GM12891 (cell line): ENCODE measurements around the gene NPAS1.

ENCODE experiments used
- DNase-seq: peaks from one replicate; pipeline ENCODE4 v3.0.0; 2011; ENCODE audit warnings: low spot score; ENCODE audit not compliant: insufficient read length
- FAIRE-seq: peaks from 2 replicates; lab custom pipeline; 2011; peaks lifted over from hg19 to GRCh38; lab: Jason Lieb, UNC
- PAX5 ChIP-seq: IDR thresholded peaks from 2 replicates; pipeline ENCODE4 v1.6.1; 2011; ENCODE audit warnings: low read length, moderate library complexity, mild to moderate bottlenecking; ENCODE audit not compliant: insufficient read depth, severe bottlenecking
- POLR2A ChIP-seq: IDR thresholded peaks from 2 replicates; pipeline ENCODE4 v1.6.1; 2011; ENCODE audit warnings: low read depth, low read length, control low read depth
- POLR2AphosphoS5 ChIP-seq: IDR thresholded peaks from 2 replicates; pipeline ENCODE4 v1.6.1; 2011; ENCODE audit warnings: low read depth, low read length, control low read depth
- POU2F2 ChIP-seq: IDR thresholded peaks from 2 replicates; pipeline ENCODE4 v1.6.1; 2011; ENCODE audit warnings: low read depth, mild to moderate bottlenecking, control low read depth, low read length, moderate library complexity
- SPI1 ChIP-seq: IDR thresholded peaks from 2 replicates; pipeline ENCODE4 v1.6.1; 2011; ENCODE audit warnings: low read depth, low read length, control low read depth
- TAF1 ChIP-seq: IDR thresholded peaks from 2 replicates; pipeline ENCODE4 v1.6.1; 2011; ENCODE audit warnings: low read depth, low read length, control low read depth

NPAS1 gene

DNA sequence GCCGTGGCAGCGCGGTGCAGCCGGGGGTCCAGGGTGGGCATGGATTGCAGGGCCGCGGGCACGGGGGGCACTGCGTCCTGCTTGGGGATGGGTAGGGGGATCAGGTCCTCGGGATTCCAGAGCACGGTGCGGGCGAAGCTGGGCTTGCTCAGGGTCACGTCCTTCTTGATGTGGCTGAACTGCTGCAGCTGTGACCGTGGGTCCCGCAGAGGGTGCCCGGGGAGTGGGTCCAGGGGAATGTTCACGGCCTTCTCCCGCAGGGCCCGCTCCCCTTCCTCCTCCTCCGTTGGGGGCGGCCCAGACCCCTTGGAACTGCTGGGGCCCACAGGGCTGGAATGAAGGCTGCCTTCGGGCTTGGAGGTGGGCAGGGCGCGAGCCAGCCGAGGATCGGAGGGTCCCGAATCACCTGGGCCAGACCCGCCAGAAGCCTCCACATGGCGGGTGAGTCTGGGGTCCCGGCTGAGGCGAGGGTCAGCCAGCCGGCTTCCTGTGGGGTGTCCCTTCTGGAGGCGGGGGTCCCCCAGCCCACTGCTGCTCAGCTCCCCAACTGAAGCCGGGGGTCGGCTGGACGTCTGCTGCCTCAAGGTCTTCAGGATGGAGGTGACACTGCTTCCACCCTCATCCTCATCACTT lies 47.7 kb downstream of the NPAS1 start:
- DNase-seq = no peak
- TF ChIP-seq PAX5 = no peak
- TF ChIP-seq TAF1 = no peak
- TF ChIP-seq POU2F2 = no peak
- TF ChIP-seq POLR2A = no peak
- TF ChIP-seq SPI1 = no peak
- no peak for TF ChIP-seq POLR2AphosphoS5
- no peak for FAIRE-seq

DNA sequence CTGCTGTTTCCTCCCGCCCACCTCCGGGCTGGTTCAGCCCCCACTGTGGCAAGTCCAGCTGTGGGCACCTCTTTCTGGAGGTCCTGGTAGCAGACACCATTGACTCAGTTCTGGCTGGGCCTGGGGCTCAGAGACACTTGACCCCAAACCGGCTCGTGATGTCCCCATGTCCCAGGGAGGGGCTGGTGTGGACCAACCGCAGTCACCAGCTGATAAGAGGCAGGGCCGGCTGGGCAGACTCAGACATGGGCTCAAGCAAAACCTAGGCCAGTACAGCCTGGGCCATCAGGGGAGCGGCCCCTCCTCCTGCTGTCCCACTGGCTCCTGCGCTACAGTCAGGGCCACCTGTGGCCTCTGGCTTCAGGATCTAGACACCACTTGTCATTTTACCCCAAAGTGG lies 48.6 kb downstream of the NPAS1 start:
- FAIRE-seq = no peak
- no peak for DNase-seq
- TF ChIP-seq POLR2A (no peak), PAX5 (no peak)

DNA sequence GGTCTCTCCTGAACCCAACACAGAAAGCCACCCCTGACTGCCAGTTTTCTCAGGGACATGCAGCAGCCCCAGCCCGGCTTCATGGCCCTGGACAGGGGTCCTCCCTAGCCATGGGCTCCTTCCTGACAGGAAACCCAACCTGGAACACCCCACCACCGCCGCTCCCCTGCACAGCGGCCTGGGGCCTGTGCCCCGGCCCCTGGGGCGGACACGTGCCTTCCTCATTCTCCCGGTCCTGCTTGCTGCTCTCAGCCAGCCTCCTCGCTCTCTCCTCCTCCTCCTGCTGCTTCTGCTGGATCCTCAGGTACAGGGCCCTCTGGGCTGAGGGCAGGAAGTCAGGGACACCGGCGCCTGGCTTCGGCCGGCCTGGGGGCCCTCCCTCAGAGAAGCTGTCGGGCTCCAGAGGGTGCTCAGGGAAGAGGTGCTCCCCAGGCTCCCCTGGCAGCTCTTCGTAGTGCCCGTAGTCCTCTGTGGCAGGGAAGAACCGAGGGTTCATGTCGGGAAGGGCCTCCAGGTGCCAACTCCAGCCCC lies 49.3 kb downstream of the NPAS1 start:
- no peak for FAIRE-seq
- no peak for DNase-seq
- TF ChIP-seq POU2F2 = no peak
- no peak for TF ChIP-seq POLR2A
- no peak for TF ChIP-seq SPI1
- no peak for TF ChIP-seq PAX5
- no peak for TF ChIP-seq TAF1
- no peak for TF ChIP-seq POLR2AphosphoS5

- FAIRE-seq (no peak), DNase-seq (no peak)
- TF ChIP-seq PAX5 (no peak), POLR2AphosphoS5 (no peak), TAF1 (no peak), POLR2A (no peak), POU2F2 (no peak), SPI1 (no peak)
Measured at GRCh38 chr19:47069795-47070194, 50.2 kb downstream of the NPAS1 start.

DNA sequence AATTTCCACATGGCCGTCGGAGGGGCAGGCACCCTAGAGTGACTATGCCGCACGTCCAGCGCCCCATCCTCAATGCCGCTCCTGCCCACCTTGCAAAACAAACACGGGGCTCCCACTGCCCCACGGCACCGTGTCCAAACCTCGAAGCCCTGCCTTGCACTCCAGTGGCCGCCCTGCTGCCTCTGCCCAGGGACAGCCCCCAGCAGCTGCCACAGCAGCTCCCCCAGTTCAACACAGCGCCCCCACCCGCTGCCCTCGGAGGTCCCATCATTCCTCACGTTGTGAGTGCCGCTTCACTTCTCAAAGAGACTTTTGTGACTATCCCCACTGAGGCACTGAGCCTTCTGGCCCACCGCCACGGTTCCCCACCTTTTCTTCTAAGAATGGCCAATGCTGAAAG lies 51.1 kb downstream of the NPAS1 start:
- no peak for TF ChIP-seq PAX5
- no peak for TF ChIP-seq POLR2AphosphoS5
- no peak for TF ChIP-seq POLR2A
- no peak for TF ChIP-seq POU2F2
- no peak for TF ChIP-seq TAF1
- no peak for TF ChIP-seq SPI1
- no peak for FAIRE-seq

GRCh38 chr19:47071731-47072130 lies 52.1 kb downstream of the NPAS1 start:
- TF ChIP-seq POU2F2 = no peak
- no peak for TF ChIP-seq SPI1
- TF ChIP-seq PAX5 = no peak
- TF ChIP-seq POLR2AphosphoS5 = no peak
- no peak for TF ChIP-seq POLR2A
- no peak for TF ChIP-seq TAF1
- FAIRE-seq = no peak
- DNase-seq = no peak

More for the DNA sequence above, 51.1 kb downstream of the NPAS1 start:
- DNase-seq = no peak

GRCh38 chr19:47072323-47072722 lies 52.7 kb downstream of the NPAS1 start:
- DNase-seq (no peak), FAIRE-seq (no peak)
- no peak for TF ChIP-seq POLR2A
- no peak for TF ChIP-seq POLR2AphosphoS5
- no peak for TF ChIP-seq TAF1
- no peak for TF ChIP-seq PAX5
- no peak for TF ChIP-seq SPI1
- TF ChIP-seq POU2F2 = no peak

DNA sequence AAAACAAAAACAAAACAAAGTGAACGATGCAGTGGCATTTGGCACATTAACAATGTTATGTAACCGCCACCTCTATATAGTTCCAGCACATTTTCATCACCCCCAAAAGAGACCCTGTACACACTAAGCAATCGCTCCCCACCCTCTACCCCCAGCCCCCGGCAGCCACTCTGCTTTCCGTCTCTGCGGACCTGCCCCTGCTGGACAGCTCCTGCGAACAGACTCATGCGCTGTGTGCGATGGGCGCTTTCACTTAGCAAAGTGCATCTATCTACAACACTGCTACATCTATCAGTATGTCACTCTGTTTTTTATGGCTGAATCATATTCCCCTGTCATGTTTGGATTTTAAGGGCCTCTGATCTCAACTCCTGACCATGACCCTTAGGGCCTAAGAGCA lies 53.9 kb downstream of the NPAS1 start:
- FAIRE-seq = no peak
- TF ChIP-seq SPI1 = no peak
- TF ChIP-seq PAX5 = no peak
- no peak for TF ChIP-seq POLR2AphosphoS5
- DNase-seq = no peak

DNA sequence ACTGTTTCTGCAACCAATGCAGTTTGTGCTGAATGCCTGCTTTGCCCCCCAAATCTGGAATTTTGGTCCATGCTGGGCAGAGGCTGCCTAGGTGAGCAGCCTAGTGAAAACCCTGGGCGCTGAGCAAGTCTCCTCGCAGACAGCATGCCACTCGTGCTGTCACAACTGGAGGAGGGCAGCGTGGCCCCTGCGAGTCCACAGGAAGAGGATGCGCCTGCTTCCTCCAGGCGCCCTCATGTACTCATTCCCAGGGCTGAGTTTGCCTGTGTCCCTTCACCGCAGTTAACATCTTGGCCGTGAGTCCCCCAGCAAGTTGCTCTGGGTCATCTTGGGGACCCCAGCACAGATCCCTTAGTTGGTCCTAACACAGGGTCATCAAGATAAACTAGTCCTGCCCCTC lies 55.0 kb downstream of the NPAS1 start:
- no peak for FAIRE-seq
- no peak for DNase-seq
- TF ChIP-seq POU2F2 (no peak), TAF1 (no peak), PAX5 (no peak), SPI1 (no peak), POLR2AphosphoS5 (no peak), POLR2A (no peak)

DNA sequence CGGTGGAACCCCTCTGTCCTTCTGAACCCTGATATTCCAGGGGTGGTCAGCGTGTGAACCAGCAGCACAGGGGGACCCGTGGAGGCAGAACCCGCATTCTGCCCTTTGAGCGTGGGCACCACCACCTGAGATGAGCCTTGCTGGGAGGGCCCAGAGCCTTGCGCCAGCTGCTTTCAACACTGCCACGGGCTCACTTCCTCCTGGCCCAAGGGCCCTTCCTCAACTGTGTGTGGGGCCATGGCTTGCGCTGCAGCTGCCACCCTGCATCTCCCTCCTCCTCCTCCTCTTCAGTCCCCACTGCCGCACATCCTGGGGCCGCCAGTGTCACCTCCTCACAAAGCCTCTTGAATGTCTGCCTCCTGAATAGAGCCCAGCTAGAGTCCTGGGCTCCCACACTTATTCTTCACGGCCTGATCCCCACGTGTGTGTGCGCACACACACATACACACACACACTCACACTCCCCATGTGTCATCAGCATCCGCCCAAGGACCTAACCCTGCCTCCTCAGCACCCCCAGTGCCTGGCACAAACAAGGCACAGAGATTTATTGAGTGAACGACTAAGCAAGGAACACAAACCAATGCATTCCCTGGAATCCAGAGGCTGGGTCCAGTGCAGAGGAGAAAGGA lies 55.7 kb downstream of the NPAS1 start:
- FAIRE-seq (no peak), DNase-seq (no peak)
- TF ChIP-seq POLR2AphosphoS5 = no peak
- TF ChIP-seq POU2F2 = no peak
- TF ChIP-seq TAF1 = no peak
- TF ChIP-seq PAX5 = no peak
- no peak for TF ChIP-seq POLR2A
- TF ChIP-seq SPI1 = no peak
